Measurements from ENCODE around the gene FOXN1.
A peak's percentile ranks its signal among the peaks of the same experiment; 100 is the strongest.
"Not testable (repeated sequence)": the region's sequence is repeated elsewhere in the genome, so short reads cannot be mapped to it uniquely, and the experiment has no call there.

The FOXN1 gene

GRCh38 chr17:28576016-28576415 is 69.9 kb downstream of the FOXN1 start:
- not testable (repeated sequence) for DNase-seq

GRCh38 chr17:28576758-28577465 is 70.8 kb downstream of the FOXN1 start, which contains the start of gene ALDOC:
Gene ALDOC (minus strand): TSS chr17:28576895. CDS start chr17:28575532, 1,363 bp downstream.
- DNase-seq, result peak; percentile 98

- DNase-seq, result no peak
These were observed 71.3 kb downstream of the FOXN1 start for GRCh38 chr17:28577466-28577824.

GRCh38 chr17:28578246-28579195 is 72.4 kb downstream of the FOXN1 start:
- no peak for DNase-seq

GRCh38 chr17:28579526-28579925 is 73.4 kb downstream of the FOXN1 start:
- DNase-seq, result no peak

- DNase-seq, result no peak
These were observed 74.8 kb downstream of the FOXN1 start for GRCh38 chr17:28580959-28581358.

- no peak for DNase-seq
These were observed 76.4 kb downstream of the FOXN1 start for GRCh38 chr17:28582513-28582912.

- no peak for DNase-seq
These were observed 78.3 kb downstream of the FOXN1 start for GRCh38 chr17:28584434-28584833.

- no peak for DNase-seq
These were observed 79.7 kb downstream of the FOXN1 start for GRCh38 chr17:28585851-28586250.

Data from T-helper 9 cell (primary cell).